Prostate gland (tissue), 2 donors: ENCODE measurements around the gene COX19. TPM values are rescaled to one million over a fixed set of nuclear protein-coding genes. Genes with fewer than 3 reads are reported as not detected.

Experiments used
- DNase-seq: peaks from one replicate; pipeline ENCODE4 v3.0.0-alpha.2; 2019; ENCODE audit warnings: low spot score
- H3K27ac ChIP-seq, 2 donors: fragments of 200-600 bp; sonication (generic); 2 replicates each; pipeline ENCODE4 v1.5.1; 2017 to 2019
- H3K27me3 ChIP-seq: fragments of 200-600 bp; sonication (generic); replicated peaks from 2 replicates; pipeline ENCODE4 v1.5.1; 2019; ENCODE audit not compliant: insufficient read depth
- H3K36me3 ChIP-seq, 2 donors: fragments of 200-600 bp; sonication (generic); 1 replicate in 1 of 2; 2 replicates in 1 of 2; pipeline versions ENCODE4 v1.5.1 to v1.8.1; 2017 to 2019
- H3K4me1 ChIP-seq: fragments of 200-600 bp; sonication (generic); replicated peaks from 2 replicates; pipeline ENCODE4 v1.5.1; 2019
- H3K4me3 ChIP-seq, 2 donors: fragments of 200-600 bp; sonication (generic); 2 replicates each; pipeline ENCODE4 v1.5.1; 2017 to 2019
- H3K9me3 ChIP-seq: fragments of 200-600 bp; sonication (generic); 2 replicates; pipeline ENCODE4 v1.5.1; 2017
- POLR2A ChIP-seq: fragments of 450-650 bp; IDR thresholded peaks from one replicate; pipeline ENCODE4 v1.6.1; 2016; ENCODE audit warnings: antibody characterized with exemption, mild to moderate bottlenecking
- POLR2AphosphoS5 ChIP-seq: sonication (generic); formaldehyde crosslinking; IDR thresholded peaks from one replicate; pipeline ENCODE4 v1.6.1; 2017; ENCODE audit warnings: antibody characterized with exemption
- WGBS: methylation state at CpG from one replicate; pipeline ENCODE4 v1.1.5; 2018; 5-methylcytosine and 5-hydroxymethylcytosine counted together
- intact Hi-C: fragments of 100-400 bp; cut with DNase I; formaldehyde crosslinking; loops from one replicate; pipeline ENCODE4 v1.14.2; 2022
- total RNA-seq, 2 donors: library from RNA; depleted of rRNA; stranded (reverse); fragments of >200 nt; gene quantifications; one replicate each; pipeline ENCODE4 v1.1.0, GENCODE V29; 2016
- TF ChIP-seq, protein P1 (sequence below), 4 experiments: fragments of 200-600 bp in 2 of 4; fragments of 450-650 bp in 2 of 4; sonication (generic) in 2 of 4; IDR thresholded peaks; 1 replicate in 3 of 4; 2 replicates in 1 of 4; pipeline ENCODE4 v1.5.1; 2016 to 2019; ENCODE audit warnings: antibody characterized with exemption in 4 of 4, mild to moderate bottlenecking in 2 of 4, moderate library complexity in 2 of 4

Gene COX19
- total RNA-seq, 2 donors from 2014 or later: 11.3 to 17.0 TPM

DNA sequence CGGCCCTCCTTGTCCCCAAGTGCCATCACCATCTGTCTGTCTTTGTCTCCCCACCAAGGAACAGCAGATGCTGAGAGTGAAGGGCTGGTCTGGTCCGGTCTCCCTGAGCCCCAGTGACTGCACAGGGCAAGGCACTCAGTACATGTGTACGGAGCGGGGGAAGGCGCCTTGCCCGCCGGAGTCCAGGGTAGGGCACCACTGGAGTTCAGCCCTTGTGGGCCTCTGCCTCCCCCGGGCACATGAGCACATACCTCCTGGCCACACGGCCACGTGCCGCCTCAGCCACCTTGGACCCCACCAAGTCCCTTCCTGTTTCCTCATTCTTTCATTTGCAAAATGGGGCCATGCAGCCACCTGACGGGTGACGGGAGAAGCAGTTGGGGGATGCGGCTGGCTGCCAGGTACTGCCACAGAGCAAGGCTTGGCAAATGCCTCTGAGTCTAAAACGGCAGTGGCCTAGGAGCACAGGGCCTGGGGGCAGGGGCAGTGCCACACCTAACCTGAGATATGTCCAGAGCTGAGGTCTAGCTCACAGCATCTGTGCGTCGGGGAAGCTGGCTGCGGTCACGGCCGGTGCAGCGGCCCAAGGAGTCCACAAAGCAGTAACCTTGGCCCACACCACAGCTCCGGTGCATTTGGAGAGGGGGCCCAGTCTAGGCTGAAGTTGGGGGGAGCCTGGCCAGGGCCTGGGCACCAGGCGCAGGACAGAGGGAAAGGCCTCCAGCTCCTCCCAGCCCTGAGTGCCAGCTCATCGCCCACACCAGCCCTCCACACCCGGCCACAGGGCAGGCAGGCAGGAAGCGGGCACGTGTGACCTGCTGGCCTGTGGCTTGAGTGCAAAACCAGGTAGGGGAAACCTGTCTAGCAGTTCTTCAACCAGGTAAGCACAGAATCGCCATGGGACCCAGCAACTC, 26.1 kb downstream of the COX19 start:
- Histone ChIP-seq H3K4me1 (peaks cover 8% of the 10 kb centered on the region), H3K36me3 (no peaks in the 10 kb centered on the region), H3K27me3 (no peaks in the 10 kb centered on the region), H3K9me3 (no peaks in the 10 kb centered on the region), H3K27ac (no peak overlapping the region), H3K4me3 (no peak overlapping the region)
- WGBS: 89% methylated on average over 27 of the region's 28 CpGs
- TF ChIP-seq POLR2AphosphoS5: no peak
- TF ChIP-seq, protein P1, sequence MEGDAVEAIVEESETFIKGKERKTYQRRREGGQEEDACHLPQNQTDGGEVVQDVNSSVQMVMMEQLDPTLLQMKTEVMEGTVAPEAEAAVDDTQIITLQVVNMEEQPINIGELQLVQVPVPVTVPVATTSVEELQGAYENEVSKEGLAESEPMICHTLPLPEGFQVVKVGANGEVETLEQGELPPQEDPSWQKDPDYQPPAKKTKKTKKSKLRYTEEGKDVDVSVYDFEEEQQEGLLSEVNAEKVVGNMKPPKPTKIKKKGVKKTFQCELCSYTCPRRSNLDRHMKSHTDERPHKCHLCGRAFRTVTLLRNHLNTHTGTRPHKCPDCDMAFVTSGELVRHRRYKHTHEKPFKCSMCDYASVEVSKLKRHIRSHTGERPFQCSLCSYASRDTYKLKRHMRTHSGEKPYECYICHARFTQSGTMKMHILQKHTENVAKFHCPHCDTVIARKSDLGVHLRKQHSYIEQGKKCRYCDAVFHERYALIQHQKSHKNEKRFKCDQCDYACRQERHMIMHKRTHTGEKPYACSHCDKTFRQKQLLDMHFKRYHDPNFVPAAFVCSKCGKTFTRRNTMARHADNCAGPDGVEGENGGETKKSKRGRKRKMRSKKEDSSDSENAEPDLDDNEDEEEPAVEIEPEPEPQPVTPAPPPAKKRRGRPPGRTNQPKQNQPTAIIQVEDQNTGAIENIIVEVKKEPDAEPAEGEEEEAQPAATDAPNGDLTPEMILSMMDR (IDR thresholded peaks at IDR 0.05): no peak
- no peak for TF ChIP-seq POLR2A
- intact Hi-C loops: no loop called here
- no peak for DNase-seq

DNA sequence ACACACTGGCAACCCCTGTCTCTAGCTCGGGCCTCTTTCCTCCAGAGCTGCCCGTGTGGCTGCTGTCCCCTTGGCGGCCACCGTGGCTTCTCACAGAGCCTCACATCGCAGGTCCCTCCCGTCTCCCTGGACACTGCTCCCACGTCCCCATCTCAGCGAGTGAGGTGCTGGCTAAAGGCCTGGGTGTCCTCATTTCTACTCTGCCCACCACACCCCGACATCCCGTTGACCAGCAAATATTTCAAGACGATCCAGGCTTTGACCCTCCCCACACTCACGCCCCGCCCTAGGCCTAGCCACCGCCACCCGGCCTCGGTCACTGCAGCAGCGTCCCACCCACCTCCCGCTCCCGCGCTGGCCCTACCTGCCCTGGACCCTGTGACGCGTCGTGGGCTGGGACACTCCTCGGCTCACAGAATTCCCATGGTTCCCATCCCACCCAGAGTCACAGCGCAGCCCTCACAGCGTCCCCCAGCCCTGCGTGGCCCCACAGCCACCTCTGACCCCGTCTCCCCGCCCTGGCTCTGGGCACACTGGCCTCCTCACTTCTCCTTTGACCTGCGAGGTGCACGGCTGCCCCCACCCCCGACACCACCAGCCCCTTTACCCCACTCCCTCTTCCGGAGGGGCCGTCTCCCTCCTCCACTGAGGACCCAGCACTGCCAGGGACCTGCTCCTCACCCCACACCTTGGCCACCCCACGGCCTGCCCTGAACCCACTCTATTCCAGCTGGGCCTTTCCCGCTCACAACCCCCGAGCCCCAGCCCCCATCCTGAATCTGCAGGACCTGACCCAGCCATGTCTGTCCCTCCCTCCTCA, 27.7 kb downstream of the COX19 start:
- TF ChIP-seq POLR2A (no peak), POLR2AphosphoS5 (no peak)
- TF ChIP-seq, protein P1 (IDR thresholded peaks at IDR 0.05): no peak
- 91% methylated on average over 37 of the region's 37 CpGs for WGBS
- Histone ChIP-seq H3K4me3 (no peak overlapping the region), H3K27me3 (no peaks in the 10 kb centered on the region), H3K9me3 (no peaks in the 10 kb centered on the region), H3K27ac (no peak overlapping the region), H3K36me3 (no peaks in the 10 kb centered on the region), H3K4me1 (no peaks in the 10 kb centered on the region)
- intact Hi-C loops: no loop called here
- no peak for DNase-seq

DNA sequence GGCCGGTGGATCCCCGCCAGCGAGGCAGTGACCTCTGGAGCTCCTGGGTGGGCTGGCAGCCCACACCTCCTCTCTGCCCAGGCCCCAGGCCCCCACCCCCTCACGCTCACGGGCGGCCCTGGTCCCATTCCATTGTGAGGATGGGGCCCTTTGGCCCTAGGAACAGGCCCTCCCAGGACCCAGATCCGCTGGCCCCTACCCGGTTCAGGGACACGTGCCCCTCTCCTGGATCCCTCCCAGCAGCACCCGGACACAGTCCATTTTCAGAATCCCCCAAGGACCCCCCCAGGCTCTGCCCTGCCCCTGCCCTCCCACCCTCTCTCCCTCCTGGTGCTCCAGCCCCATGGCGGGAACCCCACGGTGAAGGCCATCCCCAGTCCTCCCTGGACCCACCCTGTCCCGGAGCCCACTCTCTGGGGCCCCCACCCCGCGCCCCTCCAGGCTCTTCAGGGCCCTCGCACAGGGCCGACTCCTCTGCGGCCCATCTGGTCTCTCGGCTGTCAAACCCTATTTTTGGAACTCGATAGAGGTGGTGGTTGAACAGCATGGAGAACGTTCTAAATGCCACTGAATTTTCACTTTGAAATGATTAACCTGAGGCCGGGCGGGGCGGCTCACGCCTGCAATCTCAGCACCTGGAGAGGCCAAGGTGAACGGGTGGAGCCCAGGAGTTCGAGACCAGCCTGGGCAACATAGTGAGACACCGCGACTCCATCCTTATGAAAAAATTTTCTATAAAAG, 28.9 kb downstream of the COX19 start:
- intact Hi-C loops: no loop called here
- peak overlapping the region; percentile 71 to 74 for H3K27ac ChIP-seq
- TF ChIP-seq, protein P1 (IDR thresholded peaks at IDR 0.05): no peak
- TF ChIP-seq POLR2AphosphoS5: no peak
- TF ChIP-seq POLR2A: no peak
- H3K9me3 ChIP-seq: no peaks in the 10 kb centered on the region
- 78% methylated on average over 27 of the region's 29 CpGs for WGBS
- H3K27me3 ChIP-seq: no peaks in the 10 kb centered on the region
- no peaks in the 10 kb centered on the region for H3K36me3 ChIP-seq
- DNase-seq: no peak
- no peaks in the 10 kb centered on the region for H3K4me1 ChIP-seq
- no peak overlapping the region for H3K4me3 ChIP-seq

DNA sequence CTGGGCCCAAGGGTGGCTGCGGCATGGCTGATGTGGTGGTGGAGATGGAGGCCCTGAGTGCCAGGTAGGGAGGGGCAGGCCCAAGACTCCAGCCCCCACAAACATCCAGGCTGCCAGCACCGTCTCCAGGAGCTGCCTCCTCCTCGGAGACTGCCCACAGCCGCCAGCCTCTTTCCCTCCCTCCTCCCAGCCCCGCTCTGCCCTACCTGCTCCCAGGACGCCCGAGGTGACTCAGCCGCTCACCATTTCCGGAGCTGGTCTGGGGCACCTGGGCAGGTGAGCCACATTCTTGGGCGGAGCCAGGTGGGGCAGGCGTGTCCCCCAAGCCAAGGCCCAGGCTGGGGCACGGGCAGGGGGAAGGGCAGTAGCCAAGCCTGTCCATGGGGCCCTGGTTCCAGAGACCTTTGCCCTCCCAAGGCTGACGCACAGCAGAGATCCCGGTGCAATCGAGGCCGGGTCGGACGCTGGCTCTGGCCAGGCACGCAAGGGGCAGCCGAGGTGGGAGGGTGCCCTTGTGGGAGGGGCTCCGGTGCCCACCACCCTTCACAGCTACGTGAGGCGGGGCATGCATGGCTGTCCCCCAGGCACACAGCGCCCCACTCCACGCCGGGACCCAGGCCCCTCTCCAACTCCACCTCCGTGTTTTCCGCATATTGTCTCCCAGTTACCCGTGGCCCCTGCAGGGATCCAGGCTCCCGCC, 29.6 kb downstream of the COX19 start:
- TF ChIP-seq, protein P1 (IDR thresholded peaks at IDR 0.05): no peak
- TF ChIP-seq POLR2AphosphoS5 (peak; percentile 81), POLR2A (peak; percentile 61)
- H3K4me3 ChIP-seq: no peak overlapping the region
- H3K27me3 ChIP-seq: no peaks in the 10 kb centered on the region
- H3K4me1 ChIP-seq: no peaks in the 10 kb centered on the region
- 47% methylated on average over 30 of the region's 30 CpGs for WGBS
- H3K36me3 ChIP-seq: no peaks in the 10 kb centered on the region
- intact Hi-C loops: no loop called here
- no peaks in the 10 kb centered on the region for H3K9me3 ChIP-seq
- peak overlapping the region; percentile 71 to 74 for H3K27ac ChIP-seq
- peak; percentile 85 for DNase-seq
